ENCODE results near the gene UNC13A. TPM values are rescaled to one million over a fixed set of nuclear protein-coding genes. Genes with fewer than 3 reads are reported as not detected.

The UNC13A gene
- under 1 TPM; 0.16 to 0.38 (median 0.26) TPM for polyA plus RNA-seq (ENCODE audit: insufficient read length in 4 of 4)

- peak in 2 of 4 donors; percentile 23 to 60 for DNase-seq (ENCODE audit: low read depth in 4 of 4, low spot score in 2 of 4)
Measured at GRCh38 chr19:17687857-17688784, at the start of gene UNC13A. Gene UNC13A, minus strand, starts transcription at chr19:17688354. Its CDS starts 155 bp downstream, at chr19:17688199.

- DNase-seq (ENCODE audit: low read depth in 4 of 4, low spot score in 2 of 4), result no peak
Measured at GRCh38 chr19:17737690-17738153, 49.6 kb upstream of the UNC13A start.

GRCh38 chr19:17735410-17735809 is 47.3 kb upstream of the UNC13A start:
- no peak for DNase-seq (ENCODE audit: low read depth in 4 of 4, low spot score in 2 of 4)

GRCh38 chr19:17734146-17734545 is 46.0 kb upstream of the UNC13A start:
- no peak for DNase-seq (ENCODE audit: low read depth in 4 of 4, low spot score in 2 of 4)

GRCh38 chr19:17733127-17733526 is 45.0 kb upstream of the UNC13A start:
- DNase-seq (ENCODE audit: low read depth in 4 of 4, low spot score in 2 of 4), result no peak

- DNase-seq (ENCODE audit: low read depth in 4 of 4, low spot score in 2 of 4), result no peak
Measured at GRCh38 chr19:17727843-17728242, 39.7 kb upstream of the UNC13A start.

GRCh38 chr19:17726964-17727773 is 39.0 kb upstream of the UNC13A start:
- DNase-seq (ENCODE audit: low read depth in 4 of 4, low spot score in 2 of 4), result no peak

- DNase-seq (ENCODE audit: low read depth in 4 of 4, low spot score in 2 of 4), result no peak
Measured at GRCh38 chr19:17726136-17726741, 38.1 kb upstream of the UNC13A start.

GRCh38 chr19:17725422-17726078 is 37.4 kb upstream of the UNC13A start:
- no peak for DNase-seq (ENCODE audit: low read depth in 4 of 4, low spot score in 2 of 4)

GRCh38 chr19:17724655-17725054 is 36.5 kb upstream of the UNC13A start:
- DNase-seq (ENCODE audit: low read depth in 4 of 4, low spot score in 2 of 4), result no peak

- no peak for DNase-seq (ENCODE audit: low read depth in 4 of 4, low spot score in 2 of 4)
Measured at GRCh38 chr19:17722655-17723240, 34.6 kb upstream of the UNC13A start.

- DNase-seq (ENCODE audit: low read depth in 4 of 4, low spot score in 2 of 4), result no peak
Measured at GRCh38 chr19:17721821-17722220, 33.7 kb upstream of the UNC13A start.

- DNase-seq (ENCODE audit: low read depth in 4 of 4, low spot score in 2 of 4), result no peak
Measured at GRCh38 chr19:17721111-17721628, 33.0 kb upstream of the UNC13A start.

GRCh38 chr19:17720440-17720839 is 32.3 kb upstream of the UNC13A start:
- DNase-seq (ENCODE audit: low read depth in 4 of 4, low spot score in 2 of 4), result no peak

GRCh38 chr19:17719730-17720400 is 31.7 kb upstream of the UNC13A start:
- no peak for DNase-seq (ENCODE audit: low read depth in 4 of 4, low spot score in 2 of 4)

- DNase-seq (ENCODE audit: low read depth in 4 of 4, low spot score in 2 of 4), result peak in 1 of 4 donors; percentile 46
Measured at GRCh38 chr19:17718947-17719711, 31.0 kb upstream of the UNC13A start, which contains the start of gene MAP1S. Gene MAP1S, plus strand, starts transcription at chr19:17719480. Its CDS starts 23 bp downstream, at chr19:17719503.

GRCh38 chr19:17718550-17718946 is 30.4 kb upstream of the UNC13A start:
- no peak for DNase-seq (ENCODE audit: low read depth in 4 of 4, low spot score in 2 of 4)

- no peak for DNase-seq (ENCODE audit: low read depth in 4 of 4, low spot score in 2 of 4)
Measured at GRCh38 chr19:17716309-17716929, 28.3 kb upstream of the UNC13A start.
